Measurements from ENCODE around the gene BRD1.
"Not testable (repeated sequence)": the region's sequence is repeated elsewhere in the genome, so short reads cannot be mapped to it uniquely, and the experiment has no call there.

The BRD1 gene

GRCh38 chr22:49852898-49853894 is 25.5 kb upstream of the BRD1 start, which contains the start of gene ZBED4:
ZBED4 (plus strand) TSS chr22:49853844; CDS start chr22:49883663, 29,819 bp downstream.
- peak; percentile 99 for DNase-seq

GRCh38 chr22:49852568-49852897 is 24.9 kb upstream of the BRD1 start:
- DNase-seq = not testable (repeated sequence)

- no peak for DNase-seq
Observed at GRCh38 chr22:49850959-49851802, 23.5 kb upstream of the BRD1 start.

DNA sequence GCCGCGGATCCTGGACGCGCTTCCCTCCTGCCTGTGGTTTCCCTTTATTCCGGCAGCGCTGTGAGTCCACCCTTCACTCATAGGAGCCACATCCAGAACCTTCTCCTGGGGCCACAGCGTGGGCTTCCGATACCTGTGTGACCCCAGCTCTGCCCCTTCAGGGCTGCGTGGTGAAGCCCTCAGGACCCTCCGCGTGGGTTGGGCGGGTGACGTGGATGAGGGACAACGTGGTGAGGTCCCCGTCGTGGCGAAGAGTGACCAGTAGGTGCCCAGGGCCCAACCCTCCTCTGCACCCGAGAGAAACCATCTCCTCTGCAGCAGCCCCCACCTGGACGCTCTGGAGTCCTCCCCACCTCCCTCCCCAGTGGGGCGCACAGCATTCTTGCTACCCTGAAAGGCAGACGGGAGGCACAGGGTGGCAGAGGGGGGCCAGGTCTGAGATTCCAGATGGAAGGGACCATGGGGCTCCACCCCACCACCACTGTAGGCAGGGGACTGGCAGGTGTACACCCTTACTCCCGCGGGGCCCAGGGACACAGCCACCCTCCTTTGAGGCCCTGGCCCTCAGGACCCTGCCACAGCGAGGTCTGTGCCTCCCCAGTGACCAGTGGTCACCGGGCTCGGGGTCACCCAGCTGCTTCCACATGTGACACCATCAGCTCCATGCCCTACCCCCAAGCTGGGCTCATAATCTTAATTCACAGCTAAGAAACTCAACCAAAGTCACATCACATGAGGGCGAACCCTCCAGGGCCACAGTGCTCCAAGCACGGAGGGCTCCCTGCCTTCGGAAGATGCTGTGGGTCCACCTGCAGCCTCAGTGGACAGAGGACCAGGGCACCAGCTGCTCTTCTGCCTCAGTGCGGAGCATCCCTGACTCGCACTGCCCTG is 22.6 kb upstream of the BRD1 start:
- no peak for DNase-seq

GRCh38 chr22:49849161-49850020 is 21.7 kb upstream of the BRD1 start:
- DNase-seq = peak; percentile 45

DNA sequence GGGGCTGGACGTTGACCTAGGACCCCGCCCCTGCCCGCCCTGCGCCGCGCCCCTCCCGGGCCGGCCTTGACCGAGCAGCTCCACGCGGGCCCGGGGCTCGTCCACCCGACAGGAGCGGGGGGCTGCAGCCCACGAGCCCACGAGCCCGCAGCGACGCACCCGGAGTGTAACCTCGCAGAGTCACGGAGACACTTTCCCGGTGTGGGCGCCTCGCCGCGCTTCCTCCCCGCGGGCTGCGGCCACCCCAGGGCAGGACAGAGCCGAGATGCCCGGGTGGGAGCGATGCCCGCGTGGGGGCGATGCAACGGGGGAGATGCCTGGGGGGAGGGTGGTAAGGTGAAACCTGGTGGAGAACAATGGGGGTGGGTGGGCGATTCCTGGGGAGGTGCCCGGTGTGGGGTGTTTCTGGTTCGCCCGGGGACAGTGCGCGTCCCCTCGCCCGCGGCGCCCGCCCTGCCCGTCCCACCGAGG is 21.1 kb upstream of the BRD1 start:
- DNase-seq = no peak

GRCh38 chr22:49847751-49848689 is 20.3 kb upstream of the BRD1 start:
- DNase-seq = no peak

- DNase-seq = no peak
Observed at GRCh38 chr22:49845666-49846459, 18.2 kb upstream of the BRD1 start.

GRCh38 chr22:49845241-49845640 is 17.6 kb upstream of the BRD1 start:
- no peak for DNase-seq

GRCh38 chr22:49838771-49839717 is 11.4 kb upstream of the BRD1 start:
- DNase-seq = peak; percentile 89

DNA sequence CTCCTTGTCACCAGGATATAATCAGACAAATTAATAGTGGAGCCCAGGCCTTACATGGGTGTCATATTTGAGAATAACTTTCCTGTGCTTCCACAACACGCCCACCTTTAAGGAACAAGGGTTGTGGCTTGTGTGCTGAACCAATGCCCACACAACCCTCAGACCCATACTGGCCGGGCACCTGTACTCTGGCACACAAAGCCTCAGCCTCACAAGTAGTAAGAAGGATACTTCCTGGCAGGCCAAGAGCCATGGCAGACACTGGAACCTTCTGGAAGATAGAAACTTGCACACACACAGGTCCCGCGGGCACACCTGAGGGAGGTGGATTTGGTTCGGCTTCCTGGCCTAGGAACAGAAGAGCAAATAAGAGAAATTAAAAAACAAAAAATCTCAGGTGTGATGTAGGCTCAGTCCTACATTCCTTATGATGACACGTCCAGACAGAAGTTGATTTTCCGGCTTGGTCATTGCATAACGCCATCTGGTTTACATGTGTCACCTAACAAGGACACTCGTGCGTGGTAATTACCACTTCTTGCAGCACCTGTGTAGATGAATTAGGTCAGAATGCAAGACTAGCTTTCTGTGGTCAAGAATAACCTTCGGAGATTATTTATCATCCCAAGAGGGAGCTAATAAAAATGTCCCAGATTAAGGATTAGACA is 5.8 kb upstream of the BRD1 start:
- DNase-seq = no peak

DNA sequence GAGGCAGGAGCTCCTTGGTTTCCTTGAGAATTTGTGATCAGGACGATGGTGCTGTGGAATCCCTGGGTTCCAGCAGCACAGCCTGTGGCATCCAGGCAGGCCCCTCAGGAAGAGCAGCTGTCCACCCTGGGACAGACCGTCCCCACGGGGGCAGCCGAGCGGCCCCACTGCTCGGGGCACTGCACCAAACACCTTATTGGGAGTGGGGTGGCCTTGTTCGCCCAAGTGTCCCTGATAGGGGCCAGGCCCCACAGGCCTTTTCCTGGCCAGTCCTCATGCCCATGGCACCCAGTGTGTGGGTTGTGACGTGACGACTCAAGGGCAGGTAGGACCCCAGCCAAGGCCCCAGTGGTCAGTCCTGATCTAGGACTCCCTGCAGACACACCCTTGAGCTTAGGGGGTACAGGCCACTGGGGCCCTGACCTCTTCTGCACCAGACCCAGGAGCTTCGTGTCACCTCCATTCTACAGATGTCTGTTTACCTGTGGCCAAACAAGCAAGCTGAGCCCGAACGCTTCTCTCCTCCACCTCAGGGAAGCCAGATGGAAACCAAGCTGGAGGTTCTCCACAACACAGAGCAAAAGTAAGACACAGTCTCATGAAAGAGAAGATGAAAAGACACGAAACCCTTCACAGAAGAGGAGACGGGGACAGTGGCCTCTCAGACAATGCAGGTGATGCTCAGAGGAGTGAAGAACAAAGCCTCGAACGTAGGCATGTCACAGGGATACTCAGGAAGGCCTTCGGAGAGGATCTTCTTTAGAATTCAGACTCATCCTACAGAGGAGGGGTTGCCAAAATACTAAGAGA is 1.6 kb upstream of the BRD1 start:
- DNase-seq = no peak

DNA sequence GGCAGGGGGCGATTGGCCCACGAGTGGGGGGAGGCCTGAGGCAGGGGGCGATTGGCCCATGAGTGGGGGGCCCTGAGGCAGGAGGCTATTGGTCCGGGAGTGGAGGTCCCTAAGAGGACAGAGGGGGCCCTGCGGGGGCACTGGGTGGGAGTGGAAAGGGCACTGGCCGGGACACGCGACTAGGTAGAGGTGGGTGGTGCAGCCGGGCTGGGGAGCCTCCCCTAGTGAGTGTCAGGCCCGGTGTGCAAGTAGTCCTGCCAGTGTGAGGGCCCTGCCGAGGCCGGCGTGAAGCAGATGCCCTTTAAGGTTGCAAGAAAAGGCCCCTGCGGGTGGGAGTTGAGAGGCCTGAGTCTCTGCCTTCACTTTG is 909 bp upstream of the BRD1 start:
- no peak for DNase-seq

GRCh38 chr22:49827271-49827852 is 311 bp downstream of the BRD1 start:
- DNase-seq = no peak

GRCh38 chr22:49826603-49827270 is 936 bp downstream of the BRD1 start:
- DNase-seq = peak; percentile 63

Measured in activated T-cell treated with anti-CD3 and anti-CD28 coated beads, Interleukin-2, amount 50 U/mL, for 1 hour (primary cell).